Jurkat, Clone E6-1 (cell line): ENCODE data around the gene PYDC1. TPM values are rescaled to one million over a fixed set of nuclear protein-coding genes. Genes with fewer than 3 reads are reported as not detected.
"Not testable (repeated sequence)": the region's sequence is repeated elsewhere in the genome, so short reads cannot be mapped to it uniquely, and the experiment has no call there.

ENCODE experiments used
- DNase-seq: peaks from one replicate; pipeline ENCODE4 v3.0.0-alpha.2; 2011; ENCODE audit warnings: low read depth, low spot score
- H3K4me3 ChIP-seq: 2 replicates; pipeline ENCODE4 v1.5.1; 2011; ENCODE audit warnings: mild to moderate bottlenecking, low read length, control low read depth, moderate library complexity
- polyA plus RNA-seq: library from polyadenylated mRNA; unstranded; fragments of >200 nt; gene quantifications from one replicate; pipeline ENCODE4 v1.2.1, GENCODE V29; 2012; ENCODE audit warnings: missing spikeins; ENCODE audit not compliant: insufficient read length, insufficient read depth

The PYDC1 gene
- polyA plus RNA-seq, result not detected

DNA sequence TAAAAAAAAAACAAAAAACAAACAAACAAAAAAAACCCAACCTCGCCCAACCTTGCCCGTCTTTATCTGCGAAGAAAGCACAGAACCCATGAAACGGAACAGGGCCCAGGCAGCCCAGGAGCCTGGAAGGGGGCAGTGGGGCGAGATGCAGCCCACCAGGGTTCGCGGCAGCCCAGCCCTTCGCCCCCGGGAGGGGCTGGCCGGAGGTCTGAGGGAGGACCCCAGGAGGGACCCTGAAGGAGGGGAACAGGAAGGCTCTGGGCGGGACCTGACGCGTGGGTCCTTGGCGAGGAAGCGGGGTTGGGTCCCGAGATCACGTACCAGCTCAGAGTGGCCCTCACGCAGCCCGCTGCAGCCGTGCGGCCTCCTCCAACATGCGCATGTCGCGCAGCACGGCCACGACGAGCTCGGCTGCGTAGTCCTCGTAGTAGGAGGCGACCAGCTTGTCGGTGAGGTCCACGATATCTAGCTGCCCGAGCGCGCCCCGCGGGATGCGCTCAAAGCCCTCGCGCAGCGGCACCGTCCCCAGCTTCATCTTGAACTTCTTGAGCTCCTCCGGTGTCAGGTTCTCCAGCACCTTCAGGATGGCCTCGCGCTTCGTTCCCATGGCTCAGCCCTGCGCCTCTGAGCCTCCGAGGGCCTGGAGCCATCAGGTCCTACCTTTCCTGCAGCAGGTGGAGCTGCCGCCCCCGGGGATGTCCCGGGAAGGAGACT, at the start of gene PYDC1:
Gene PYDC1 (minus strand): TSS at position 714 of the 714 bp plus-strand sequence. CDS start 107 bp downstream, at position 607.
- no peak for DNase-seq
- no peak within 1 kb of the TSS for H3K4me3 ChIP-seq

DNA sequence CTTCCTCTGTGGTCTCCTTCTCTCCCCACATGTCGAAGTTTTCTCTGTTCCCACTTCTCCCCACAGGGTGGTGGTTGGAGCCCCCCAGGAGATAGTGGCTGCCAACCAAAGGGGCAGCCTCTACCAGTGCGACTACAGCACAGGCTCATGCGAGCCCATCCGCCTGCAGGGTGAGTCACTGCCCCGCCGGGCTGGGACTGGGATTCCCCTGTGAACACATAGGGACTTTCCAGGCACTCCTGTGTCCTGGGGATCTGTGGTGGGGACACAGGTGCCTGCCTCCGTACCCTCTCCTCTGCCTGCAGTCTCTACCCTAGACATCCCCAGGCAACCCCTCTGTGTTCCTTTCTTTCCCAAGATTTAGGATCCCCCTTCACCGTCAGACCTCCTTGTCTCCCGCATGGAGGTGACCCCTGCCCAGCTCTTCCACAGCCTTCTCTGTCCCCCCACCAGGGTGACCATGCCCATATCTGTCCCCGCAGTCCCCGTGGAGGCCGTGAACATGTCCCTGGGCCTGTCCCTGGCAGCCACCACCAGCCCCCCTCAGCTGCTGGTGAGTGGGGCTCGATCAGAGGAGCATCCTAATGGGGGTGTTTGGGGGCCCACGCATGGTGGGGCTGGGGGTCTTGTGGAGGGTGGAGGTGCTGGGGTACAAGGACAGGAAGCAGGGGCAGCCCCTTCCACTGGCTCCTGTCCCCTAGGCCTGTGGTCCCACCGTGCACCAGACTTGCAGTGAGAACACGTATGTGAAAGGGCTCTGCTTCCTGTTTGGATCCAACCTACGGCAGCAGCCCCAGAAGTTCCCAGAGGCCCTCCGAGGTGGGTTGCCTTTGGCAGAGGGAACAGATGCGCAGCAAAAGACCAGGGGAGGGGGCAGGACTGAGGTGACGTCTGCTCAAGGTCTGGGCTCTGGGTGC, 48.7 kb upstream of the PYDC1 start:
- DNase-seq, result no peak

GRCh38 chr16:31262084-31262483, 45.1 kb upstream of the PYDC1 start:
- H3K4me3 ChIP-seq, result no peak overlapping the region
- DNase-seq, result no peak

More for the DNA sequence above, 48.7 kb upstream of the PYDC1 start:
- H3K4me3 ChIP-seq, result no peak overlapping the region

DNA sequence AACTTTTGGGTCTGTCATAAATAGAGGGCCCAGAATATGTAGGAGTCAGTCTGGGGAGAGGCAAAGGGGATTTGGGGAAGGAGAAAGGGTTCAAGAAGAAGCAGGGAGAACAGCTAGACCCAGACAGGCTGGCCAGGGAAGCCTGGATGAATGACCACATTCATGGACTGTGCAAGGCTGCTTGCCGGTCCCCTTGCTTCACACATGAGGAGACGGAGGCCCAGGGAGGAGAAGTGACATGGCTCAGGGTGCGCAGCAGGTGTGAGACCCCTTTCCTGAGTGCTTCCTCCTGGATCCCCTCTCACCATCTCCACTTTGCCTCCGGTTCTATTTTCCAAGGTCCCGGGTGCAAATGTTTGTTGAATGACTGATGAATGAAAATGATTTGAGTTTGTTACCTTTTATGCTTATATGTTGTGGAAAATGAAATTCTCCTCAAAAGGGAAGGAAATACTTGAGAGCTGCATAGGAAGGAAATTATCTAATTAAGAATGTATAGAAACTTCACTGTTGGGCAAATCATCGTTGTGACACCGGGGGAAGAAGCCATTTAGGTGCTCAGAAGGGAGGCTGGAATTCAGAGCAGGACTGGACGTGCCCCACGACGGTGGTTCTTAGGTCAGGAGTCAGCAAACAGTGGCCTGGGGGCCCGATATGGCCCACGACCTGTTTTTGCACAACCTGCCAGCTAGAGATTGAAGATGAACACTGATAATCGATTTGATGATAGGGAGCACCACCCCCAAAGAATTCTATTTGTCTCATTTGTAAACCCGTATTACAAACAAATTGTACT, 43.4 kb upstream of the PYDC1 start:
- no peak for DNase-seq
- no peak overlapping the region for H3K4me3 ChIP-seq

DNA sequence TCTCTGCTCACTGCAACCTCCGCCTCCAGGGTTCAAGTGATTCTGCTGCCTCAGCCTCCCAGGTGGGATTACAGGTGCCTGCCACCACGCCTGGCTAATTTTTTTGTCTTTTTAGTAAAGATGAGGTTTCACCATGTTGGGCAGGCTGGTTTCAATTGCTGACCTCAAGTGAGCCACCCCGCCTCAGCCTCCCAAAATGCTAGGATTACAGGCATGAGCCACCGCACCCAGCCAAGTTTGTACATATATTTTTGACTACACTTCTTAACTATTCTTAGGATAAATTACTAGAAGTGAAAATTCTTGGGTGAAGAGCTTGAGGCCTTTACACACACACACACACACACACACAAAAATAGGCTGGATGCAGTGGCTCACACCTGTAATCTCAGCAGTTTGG, 41.4 kb upstream of the PYDC1 start:
- DNase-seq, result no peak
- no peak overlapping the region for H3K4me3 ChIP-seq

- H3K4me3 ChIP-seq, result no peak overlapping the region
- no peak for DNase-seq
Measured at GRCh38 chr16:31256466-31256865, 39.5 kb upstream of the PYDC1 start.

DNA sequence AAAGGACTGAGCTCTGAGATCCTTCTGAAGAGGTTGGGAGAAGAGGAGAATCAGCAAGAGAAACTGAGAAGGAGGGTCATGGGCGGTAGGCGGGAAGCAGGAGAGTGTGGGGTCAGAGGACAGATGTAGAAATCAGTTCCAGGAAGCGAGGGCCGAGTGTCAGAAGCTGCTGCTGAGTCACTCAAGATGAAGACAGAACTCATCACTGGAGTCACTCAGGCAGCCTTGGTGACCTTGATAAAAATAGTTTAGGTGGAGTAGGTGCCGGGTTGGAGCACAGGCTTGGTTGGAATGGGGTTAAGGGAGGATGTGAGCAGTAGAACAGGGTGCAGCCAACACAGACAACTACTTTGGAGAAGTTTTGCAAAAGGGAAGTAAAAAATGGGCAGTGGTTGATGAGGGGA, 36.7 kb upstream of the PYDC1 start:
- DNase-seq, result no peak
- no peak overlapping the region for H3K4me3 ChIP-seq

- H3K4me3 ChIP-seq, result no peak overlapping the region
- no peak for DNase-seq
Measured at GRCh38 chr16:31251435-31251834, 34.5 kb upstream of the PYDC1 start.

- no peak for DNase-seq
- no peak overlapping the region for H3K4me3 ChIP-seq
Measured at GRCh38 chr16:31250782-31251384, 33.9 kb upstream of the PYDC1 start.

DNA sequence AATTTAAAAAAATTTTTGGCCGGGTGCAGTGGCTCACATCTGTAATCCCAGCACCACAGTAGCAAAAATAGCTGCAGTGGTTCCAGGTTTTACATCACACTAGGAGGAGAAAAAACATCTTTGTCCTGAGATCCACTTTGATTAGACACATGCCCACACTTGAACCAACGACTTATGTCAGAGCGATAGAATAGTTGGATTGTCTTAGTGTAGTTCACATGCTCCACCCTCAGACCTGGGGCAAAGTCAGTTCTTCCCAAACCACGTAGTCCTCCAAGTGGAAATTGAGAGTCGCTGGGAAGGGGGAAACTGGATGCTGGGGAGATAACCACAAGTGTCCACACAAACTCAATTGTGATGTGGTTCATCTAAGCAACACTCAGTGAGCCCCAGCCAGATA, 31.4 kb upstream of the PYDC1 start:
- no peak for DNase-seq
- no peak overlapping the region for H3K4me3 ChIP-seq

DNA sequence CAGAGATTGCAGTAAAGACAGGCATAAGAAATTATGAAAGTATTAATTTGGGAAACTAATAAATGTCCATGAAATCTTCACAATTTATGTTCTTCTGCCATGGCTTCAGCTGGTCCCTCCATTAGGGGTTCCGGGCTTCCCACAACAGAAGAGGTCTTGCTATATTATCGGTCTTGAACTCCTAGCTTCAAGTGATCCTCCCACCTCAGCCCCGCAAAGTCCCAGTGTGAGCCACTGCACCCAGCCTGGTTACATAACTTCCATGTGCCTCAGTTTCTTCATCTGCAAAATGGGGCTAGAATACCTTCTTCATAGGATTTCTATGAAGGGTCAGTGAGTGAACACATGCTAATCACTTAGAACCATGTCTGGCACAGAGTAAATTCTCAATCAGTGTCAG, 29.4 kb upstream of the PYDC1 start:
- no peak for DNase-seq

GRCh38 chr16:31245598-31245997, 28.7 kb upstream of the PYDC1 start:
- DNase-seq, H3K4me3 ChIP-seq: not testable (repeated sequence)

More for the DNA sequence above, 29.4 kb upstream of the PYDC1 start:
- no peak overlapping the region for H3K4me3 ChIP-seq

DNA sequence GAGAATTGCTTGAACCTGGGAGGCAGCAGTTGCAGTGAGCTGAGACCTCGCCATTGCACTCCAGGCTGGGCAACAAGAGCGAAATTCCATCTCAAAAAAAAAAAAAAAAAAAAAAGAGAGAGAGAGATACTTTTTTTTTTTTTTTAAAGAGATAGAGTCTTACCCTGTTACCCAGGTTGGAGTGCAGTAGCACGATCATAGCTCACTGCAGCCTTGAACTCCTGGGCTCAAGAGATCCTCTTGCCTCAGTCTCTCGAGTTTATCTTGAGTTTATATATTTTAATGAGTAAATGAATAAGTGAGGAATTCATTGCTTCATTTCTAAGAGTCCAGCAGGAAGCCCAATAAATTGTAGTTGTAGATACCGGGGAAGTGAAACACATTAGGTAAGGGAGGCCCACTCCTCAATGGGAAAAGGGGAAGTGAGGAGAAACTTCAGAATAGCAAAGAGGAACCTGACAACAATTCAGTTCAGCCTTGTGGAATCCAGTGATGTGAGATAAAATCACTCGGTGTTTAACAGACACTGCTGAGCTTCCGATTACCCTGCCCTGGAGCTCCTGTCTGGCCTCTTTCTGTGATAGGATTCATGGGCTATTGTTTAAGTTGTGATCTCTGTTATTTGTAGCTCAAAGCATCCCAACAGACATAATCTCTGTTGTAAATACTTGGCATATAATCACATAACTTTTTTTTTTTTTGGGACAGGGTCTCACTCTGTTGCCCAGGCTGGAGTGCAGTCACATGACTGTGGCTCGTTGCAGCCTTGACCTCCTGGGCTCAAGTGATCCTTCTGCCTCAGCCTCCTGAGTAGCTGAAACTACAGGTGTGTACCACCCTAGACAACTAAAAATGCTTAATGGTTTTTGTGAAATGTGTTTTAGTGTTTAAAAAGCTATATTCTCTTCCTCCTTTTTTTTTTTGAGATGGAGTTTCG, 27.1 kb upstream of the PYDC1 start:
- no peak overlapping the region for H3K4me3 ChIP-seq
- DNase-seq, result no peak

DNA sequence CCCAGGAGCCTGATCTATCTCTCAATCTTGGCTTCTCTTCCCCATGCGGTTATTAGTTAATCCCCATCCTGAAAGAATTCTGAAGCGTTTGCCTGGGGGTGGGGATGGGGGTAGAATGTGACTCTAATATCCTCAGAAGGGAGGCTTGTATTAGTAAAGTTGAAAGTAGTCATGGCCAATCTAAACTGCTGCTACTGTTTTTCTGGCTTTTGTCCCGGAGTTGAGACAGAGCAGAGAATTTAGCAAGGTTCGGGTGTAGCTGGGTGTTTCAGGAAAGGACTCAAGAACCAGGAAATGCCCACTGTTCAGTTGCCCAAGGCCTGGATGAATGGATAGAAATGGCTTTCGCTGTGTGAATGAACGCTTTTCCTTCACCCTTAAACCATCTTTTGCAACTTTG, 25.3 kb upstream of the PYDC1 start:
- no peak for DNase-seq
- H3K4me3 ChIP-seq, result no peak overlapping the region

- no peak for DNase-seq
- no peak overlapping the region for H3K4me3 ChIP-seq
Measured at GRCh38 chr16:31238041-31238440, 21.1 kb upstream of the PYDC1 start.

GRCh38 chr16:31229501-31229900, 12.6 kb upstream of the PYDC1 start:
- no peak for DNase-seq
- no peak overlapping the region for H3K4me3 ChIP-seq

- no peak overlapping the region for H3K4me3 ChIP-seq
- no peak for DNase-seq
Measured at GRCh38 chr16:31228206-31228605, 11.3 kb upstream of the PYDC1 start.

DNA sequence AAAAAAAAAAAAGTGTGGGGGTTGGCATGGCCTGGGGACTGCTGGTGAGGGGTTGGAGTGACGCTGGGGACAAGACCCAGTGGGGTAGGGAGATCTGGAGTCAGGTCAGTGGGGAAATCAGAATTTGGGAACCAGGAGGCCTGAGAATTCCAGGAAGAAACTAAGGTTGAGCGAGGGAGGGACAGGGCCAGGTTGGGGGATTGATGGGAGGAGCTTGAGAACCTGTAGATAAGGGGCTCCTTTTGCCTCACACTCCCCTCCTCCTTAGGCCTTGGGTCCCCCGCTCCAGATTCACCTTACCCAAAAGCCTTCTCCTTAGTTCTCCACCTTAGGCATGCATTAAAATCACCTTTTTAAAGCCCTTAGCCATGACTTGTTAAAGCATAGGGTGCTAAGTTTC, 8.3 kb upstream of the PYDC1 start:
- H3K4me3 ChIP-seq, result no peak overlapping the region
- no peak for DNase-seq
